CD4-positive, alpha-beta T cell treated with Interleukin-21 for 1 hour (primary cell): ENCODE measurements around the gene AUTS2.

ENCODE experiments used
- DNase-seq: peaks from one replicate; pipeline ENCODE4 v3.0.0-alpha.2; 2020

The AUTS2 gene

GRCh38 chr7:70759674-70760073 is 1161.4 kb downstream of the AUTS2 start:
- DNase-seq, result no peak

- DNase-seq, result no peak
Observed at GRCh38 chr7:70761711-70762328, 1163.5 kb downstream of the AUTS2 start.

- DNase-seq, result no peak
Observed at GRCh38 chr7:70762696-70763095, 1164.4 kb downstream of the AUTS2 start.

- DNase-seq, result peak; percentile 38
Observed at GRCh38 chr7:70763961-70764691, 1165.9 kb downstream of the AUTS2 start.

GRCh38 chr7:70764701-70765208 is 1166.5 kb downstream of the AUTS2 start:
- DNase-seq, result no peak

- no peak for DNase-seq
Observed at GRCh38 chr7:70765651-70766050, 1167.4 kb downstream of the AUTS2 start.

GRCh38 chr7:70766109-70766508 is 1167.8 kb downstream of the AUTS2 start:
- DNase-seq, result no peak

GRCh38 chr7:70766694-70767093 is 1168.4 kb downstream of the AUTS2 start:
- DNase-seq, result no peak

GRCh38 chr7:70770154-70770553 is 1171.9 kb downstream of the AUTS2 start:
- DNase-seq, result no peak

- no peak for DNase-seq
Observed at GRCh38 chr7:70771451-70771850, 1173.2 kb downstream of the AUTS2 start.

GRCh38 chr7:70772891-70773290 is 1174.6 kb downstream of the AUTS2 start:
- DNase-seq, result no peak

GRCh38 chr7:70773406-70773805 is 1175.1 kb downstream of the AUTS2 start:
- DNase-seq, result no peak

- no peak for DNase-seq
Observed at GRCh38 chr7:70774950-70775527, 1176.8 kb downstream of the AUTS2 start.

- peak; percentile 28 for DNase-seq
Observed at GRCh38 chr7:70775570-70776156, 1177.4 kb downstream of the AUTS2 start.

GRCh38 chr7:70776627-70777101 is 1178.4 kb downstream of the AUTS2 start:
- DNase-seq, result peak; percentile 30

- DNase-seq, result no peak
Observed at GRCh38 chr7:70777251-70777650, 1179.0 kb downstream of the AUTS2 start.

GRCh38 chr7:70778585-70778984 is 1180.3 kb downstream of the AUTS2 start:
- peak; percentile 45 for DNase-seq

- peak; percentile 30 for DNase-seq
Observed at GRCh38 chr7:70779321-70779720, 1181.0 kb downstream of the AUTS2 start.

GRCh38 chr7:70781922-70782311 is 1183.6 kb downstream of the AUTS2 start:
- no peak for DNase-seq

- DNase-seq, result no peak
Observed at GRCh38 chr7:70782796-70783195, 1184.5 kb downstream of the AUTS2 start.

- DNase-seq, result no peak
Observed at GRCh38 chr7:70785427-70785826, 1187.2 kb downstream of the AUTS2 start.

GRCh38 chr7:70786076-70786475 is 1187.8 kb downstream of the AUTS2 start:
- DNase-seq, result no peak

- DNase-seq, result no peak
Observed at GRCh38 chr7:70787286-70787685, 1189.0 kb downstream of the AUTS2 start.

- DNase-seq, result peak; percentile 16
Observed at GRCh38 chr7:70787771-70788170, 1189.5 kb downstream of the AUTS2 start.
